Astrocyte (in vitro differentiated cells and primary cell): ENCODE results near the gene ENTPD8.

ENCODE experiments used
- EZH2 ChIP-seq: IDR thresholded peaks from 2 replicates; pipeline ENCODE4 v1.6.1; 2012; ENCODE audit warnings: mild to moderate bottlenecking, low read length, inconsistent platforms; ENCODE audit not compliant: insufficient read depth
- TF ChIP-seq, protein P1 (sequence below): IDR thresholded peaks from 2 replicates; pipeline ENCODE4 v1.5.1; 2011; ENCODE audit warnings: low read depth, mild to moderate bottlenecking, inconsistent platforms, low read length, moderate library complexity; ENCODE audit not compliant: insufficient read depth

DNA sequence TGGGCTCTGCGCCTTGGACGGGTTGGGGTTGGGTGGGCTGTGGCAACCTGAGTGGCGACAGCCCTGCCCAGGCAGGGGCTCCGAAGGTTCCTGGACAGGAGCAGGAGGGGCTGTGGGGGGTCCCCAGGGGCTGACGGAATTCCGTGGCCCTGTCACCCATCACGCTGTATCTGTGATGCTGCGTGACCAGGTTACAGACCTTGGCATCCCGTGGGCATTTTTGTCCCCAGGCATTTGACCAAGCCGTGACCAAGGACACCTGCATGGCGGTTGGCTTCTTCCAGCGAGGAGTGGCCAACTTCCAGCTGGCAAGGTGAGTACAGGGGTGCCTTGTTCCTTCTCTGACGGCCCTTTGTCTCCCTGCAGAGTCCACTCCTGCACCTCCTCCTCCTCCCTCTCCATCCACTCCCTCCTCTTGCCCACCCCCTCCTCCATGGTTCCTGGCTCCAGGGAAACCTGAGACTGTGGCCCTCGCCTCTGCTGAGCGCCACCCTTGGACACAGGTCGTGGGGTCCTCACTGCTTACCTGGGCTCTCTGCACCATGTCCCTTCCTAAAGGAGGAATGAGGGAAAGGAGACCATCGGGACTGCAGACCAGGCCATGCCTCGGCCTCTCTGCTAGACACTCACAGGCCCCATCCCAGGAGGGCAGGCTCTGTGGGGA is 15.0 kb downstream of the ENTPD8 start:
- TF ChIP-seq, protein P1, sequence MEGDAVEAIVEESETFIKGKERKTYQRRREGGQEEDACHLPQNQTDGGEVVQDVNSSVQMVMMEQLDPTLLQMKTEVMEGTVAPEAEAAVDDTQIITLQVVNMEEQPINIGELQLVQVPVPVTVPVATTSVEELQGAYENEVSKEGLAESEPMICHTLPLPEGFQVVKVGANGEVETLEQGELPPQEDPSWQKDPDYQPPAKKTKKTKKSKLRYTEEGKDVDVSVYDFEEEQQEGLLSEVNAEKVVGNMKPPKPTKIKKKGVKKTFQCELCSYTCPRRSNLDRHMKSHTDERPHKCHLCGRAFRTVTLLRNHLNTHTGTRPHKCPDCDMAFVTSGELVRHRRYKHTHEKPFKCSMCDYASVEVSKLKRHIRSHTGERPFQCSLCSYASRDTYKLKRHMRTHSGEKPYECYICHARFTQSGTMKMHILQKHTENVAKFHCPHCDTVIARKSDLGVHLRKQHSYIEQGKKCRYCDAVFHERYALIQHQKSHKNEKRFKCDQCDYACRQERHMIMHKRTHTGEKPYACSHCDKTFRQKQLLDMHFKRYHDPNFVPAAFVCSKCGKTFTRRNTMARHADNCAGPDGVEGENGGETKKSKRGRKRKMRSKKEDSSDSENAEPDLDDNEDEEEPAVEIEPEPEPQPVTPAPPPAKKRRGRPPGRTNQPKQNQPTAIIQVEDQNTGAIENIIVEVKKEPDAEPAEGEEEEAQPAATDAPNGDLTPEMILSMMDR: no peak
- TF ChIP-seq EZH2: no peak
